A172 (cell line): ENCODE results near the gene OTOF. TPM values are rescaled to one million over a fixed set of nuclear protein-coding genes. Genes with fewer than 3 reads are reported as not detected.
A peak's percentile ranks its signal among the peaks of the same experiment; 100 is the strongest.

Experiments
- DNase-seq: peaks from one replicate; pipeline ENCODE4 v3.0.0-alpha.2; 2015; ENCODE audit warnings: low spot score
- total RNA-seq: library from RNA; depleted of rRNA; stranded (reverse); fragments of >200 nt; shearing (Covaris generic); gene quantifications from 2 replicates; pipeline ENCODE4 v1.2.3, GENCODE V29; 2014; rRNA removed

The OTOF gene
- total RNA-seq = 2.1 TPM in 1 of 2 replicates, not detected in the other

- DNase-seq = peak; percentile 57
These were observed at the start of gene OTOF for GRCh38 chr2:26477911-26478253. OTOF (minus strand) TSS chr2:26478124.

GRCh38 chr2:26526589-26526988, 48.7 kb upstream of the OTOF start:
- peak; percentile 41 for DNase-seq

DNA sequence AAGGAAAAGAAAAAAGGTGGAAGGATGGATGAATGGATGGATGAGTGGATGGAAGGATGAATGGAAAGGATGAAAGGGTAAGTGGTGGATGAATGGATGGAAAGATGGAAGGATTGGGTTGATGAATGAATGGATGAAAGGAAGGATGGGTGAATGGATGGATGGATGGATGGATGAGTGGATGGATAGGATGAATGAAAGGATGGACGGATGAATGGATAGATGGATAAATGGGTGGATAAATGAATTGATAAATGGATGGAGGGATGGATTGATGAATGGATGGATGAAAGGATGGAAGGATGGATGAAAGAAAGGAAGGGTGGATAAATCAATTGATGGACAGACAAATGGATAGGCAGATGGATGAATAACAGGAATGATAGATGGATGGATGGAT, 48.2 kb upstream of the OTOF start:
- no peak for DNase-seq

DNA sequence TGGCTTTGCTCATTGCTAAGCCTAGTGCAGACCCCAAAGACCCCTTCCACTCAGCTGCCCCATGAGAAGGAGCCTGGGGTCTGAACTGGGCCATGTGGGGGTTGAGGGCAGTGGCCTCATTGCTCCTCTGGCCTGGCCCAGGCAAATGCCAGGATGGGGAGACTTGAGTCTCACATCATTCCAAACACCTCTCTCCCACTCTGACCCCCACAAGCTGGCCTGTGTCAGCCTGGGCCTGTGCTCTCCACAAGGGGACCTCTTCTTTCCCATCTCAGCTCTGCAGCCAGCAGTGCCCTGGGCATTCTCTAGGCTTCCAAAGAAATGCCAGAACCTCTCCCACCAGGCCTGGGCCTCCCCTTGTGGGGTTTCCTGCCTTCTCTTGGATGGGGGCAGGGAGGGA, 45.8 kb upstream of the OTOF start:
- no peak for DNase-seq

DNA sequence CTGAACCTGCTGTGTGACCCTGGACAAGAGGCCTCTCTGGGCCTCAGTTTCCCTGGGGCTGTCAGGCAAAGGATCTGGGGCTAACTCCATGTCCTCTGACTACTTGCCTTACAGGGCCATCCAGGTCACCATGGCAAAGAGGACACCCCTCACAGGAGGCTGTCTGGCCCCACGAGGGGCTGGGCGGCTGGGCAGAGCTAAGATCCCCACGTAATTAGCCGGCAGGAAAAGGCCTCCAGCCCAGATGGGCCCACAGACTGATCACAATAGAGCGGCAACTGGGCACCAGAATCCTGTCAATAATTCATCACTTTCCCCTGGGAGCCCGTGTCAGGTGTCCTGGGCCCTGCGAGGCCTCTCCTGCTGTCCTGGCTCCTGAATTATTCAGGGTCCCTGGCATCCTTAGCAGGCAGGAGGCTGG, 44.8 kb upstream of the OTOF start:
- no peak for DNase-seq

GRCh38 chr2:26522325-26522724, 44.4 kb upstream of the OTOF start:
- DNase-seq = no peak

DNA sequence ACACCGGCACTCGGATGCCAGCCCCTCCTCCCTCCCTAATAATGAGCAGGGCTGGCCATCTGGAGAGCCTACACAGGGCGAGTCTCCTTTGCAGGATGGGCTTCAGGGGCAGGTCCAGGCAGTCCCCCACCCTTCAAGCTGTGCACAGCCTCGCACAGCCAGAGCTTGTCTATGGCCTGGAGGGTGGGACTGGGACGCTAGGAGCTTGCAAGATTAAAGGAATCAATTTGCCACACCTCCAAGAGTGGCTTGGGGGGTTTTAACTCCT, 43.9 kb upstream of the OTOF start:
- DNase-seq = no peak

DNA sequence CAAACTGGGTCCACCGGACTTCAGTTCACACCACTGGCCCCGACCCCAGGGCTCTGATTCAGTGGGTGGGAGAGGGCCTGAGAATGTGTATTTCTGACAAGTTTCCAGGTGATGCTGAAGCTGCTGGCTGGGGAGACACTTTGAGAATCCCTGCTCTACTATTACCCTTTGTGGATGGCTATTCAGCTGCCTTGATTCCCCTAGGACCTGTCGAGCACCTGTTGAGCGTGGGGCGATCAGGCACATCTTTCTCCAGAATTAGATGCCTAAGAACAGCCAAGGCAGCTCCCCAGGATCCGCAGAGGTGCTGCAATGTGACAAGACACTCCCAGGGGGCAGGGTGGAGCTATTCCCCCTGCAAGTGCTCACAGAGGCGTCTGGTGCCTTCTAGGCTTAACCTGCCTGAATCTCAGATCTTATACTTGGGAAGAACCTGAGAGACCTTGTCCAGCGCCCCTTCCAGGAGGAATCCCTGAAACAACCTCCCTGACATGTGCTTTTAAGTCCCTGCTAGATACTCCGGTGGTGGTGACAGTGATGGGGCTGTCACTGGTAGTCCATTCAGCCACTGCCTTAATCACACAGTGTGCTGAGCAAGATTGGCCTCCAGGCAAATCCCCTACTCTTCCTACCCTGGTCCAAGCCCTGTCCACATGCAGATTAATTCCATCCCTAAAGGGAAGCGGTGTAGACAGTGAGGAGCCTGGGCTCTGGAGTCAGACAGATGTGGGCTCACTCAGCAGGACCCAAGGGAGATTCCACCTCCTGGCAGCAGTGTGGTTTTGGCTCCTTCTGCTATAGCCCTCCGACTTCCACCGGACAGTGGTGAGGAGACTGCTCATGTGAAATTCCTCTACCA, 43.4 kb upstream of the OTOF start:
- DNase-seq = peak; percentile 42

GRCh38 chr2:26520148-26520449, 42.2 kb upstream of the OTOF start:
- DNase-seq = no peak

DNA sequence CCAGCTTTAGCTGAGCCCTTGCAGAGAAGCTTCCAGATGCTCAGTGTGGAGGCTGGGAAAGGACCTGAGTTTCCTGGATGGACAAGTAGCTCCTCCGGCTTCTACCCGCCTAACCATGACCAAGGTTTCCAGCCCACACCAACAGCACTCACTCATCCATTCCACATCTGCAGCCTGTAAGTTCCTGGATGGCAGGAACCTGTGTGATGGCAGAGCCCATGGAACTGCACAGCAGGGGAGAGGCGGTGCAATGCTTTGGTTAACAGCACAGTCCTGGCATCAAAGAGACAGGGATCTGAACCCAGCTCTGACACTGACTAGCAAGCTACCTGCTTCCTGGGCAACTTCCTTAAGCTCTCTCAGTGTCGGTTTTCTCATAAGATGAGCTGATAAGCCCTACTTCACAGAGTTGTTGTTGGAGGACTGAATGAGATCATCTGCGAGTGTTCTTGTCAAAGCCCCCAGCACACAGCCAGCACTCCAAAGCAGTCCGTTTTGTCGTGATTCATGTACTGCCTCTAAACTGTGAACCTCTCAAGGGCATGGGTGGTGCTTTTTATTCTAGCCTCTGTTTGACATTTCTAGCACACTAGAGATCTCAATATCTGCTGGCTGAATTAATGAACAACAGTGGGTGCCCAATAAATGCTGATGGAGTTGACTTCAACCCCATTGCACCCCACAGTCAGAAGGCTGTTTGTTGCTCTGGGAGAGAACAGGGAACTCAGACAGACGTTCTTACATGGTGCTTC, 41.6 kb upstream of the OTOF start:
- no peak for DNase-seq

DNA sequence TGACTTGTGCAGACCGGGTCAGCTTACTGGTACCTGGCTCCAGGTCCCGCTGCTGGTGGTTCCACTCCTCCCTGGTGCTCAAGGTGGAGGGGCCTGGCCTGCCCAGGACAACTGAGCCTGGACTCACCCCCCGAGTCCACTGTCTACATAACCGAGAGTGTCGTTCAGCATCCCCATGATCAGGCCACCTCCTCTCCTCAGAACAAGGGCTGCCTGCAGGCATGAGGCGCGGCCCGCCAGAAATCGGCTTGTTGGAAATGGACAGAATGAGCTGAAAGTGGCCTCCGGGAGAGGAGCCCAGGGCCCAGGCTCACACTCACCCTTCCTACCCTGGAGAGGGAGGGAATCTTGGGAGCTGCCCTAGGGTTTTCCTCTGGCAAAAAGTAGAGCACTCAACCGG, 38.9 kb upstream of the OTOF start:
- DNase-seq = no peak

DNA sequence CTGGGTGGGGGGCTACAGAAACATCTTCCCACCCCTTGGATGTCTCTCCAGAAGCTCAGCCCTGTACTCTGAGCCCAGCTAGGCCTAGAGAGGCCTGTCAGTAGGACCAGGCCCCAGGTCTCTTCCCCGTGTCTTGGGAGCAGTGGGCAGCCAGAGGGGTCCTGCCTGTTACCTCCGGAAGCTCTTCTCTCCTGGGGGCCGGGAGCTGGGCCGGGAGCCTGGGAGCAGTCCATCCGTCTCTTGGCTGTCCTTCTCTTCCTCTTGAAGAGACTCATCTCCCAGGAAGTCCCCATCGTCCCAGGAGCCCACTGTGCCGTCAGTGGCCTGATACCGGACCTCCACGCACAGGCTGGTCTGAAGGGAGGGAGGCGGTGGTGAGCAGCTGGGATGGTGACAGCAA, 38.3 kb upstream of the OTOF start:
- DNase-seq = no peak

DNA sequence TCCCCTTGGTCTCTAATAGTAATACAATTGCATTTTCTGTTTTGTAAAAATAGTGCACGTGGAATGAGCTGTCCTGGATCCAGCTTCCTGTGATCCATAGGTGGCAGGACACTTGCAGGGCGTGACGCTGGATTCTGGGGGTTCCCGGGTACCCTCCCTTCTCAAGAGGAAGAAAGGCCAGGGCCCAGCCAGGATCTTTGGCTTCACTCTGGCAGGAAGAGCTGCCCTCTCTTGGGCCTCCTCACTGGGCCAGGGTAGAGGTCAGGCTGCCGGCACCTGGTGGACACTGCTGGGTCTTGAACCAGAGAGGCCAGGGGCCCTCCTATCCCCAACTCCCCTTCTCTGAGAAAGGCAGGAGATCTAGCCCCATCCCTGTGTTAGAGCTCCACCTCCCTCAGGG, 37.8 kb upstream of the OTOF start:
- no peak for DNase-seq

GRCh38 chr2:26514045-26514444, 36.1 kb upstream of the OTOF start:
- no peak for DNase-seq

- no peak for DNase-seq
These were observed 35.3 kb upstream of the OTOF start for GRCh38 chr2:26513261-26513660.

GRCh38 chr2:26511466-26511865, 33.5 kb upstream of the OTOF start:
- no peak for DNase-seq

- DNase-seq = no peak
These were observed 32.5 kb upstream of the OTOF start for GRCh38 chr2:26510344-26510973.

- DNase-seq = no peak
These were observed 31.2 kb upstream of the OTOF start for GRCh38 chr2:26509141-26509540.

DNA sequence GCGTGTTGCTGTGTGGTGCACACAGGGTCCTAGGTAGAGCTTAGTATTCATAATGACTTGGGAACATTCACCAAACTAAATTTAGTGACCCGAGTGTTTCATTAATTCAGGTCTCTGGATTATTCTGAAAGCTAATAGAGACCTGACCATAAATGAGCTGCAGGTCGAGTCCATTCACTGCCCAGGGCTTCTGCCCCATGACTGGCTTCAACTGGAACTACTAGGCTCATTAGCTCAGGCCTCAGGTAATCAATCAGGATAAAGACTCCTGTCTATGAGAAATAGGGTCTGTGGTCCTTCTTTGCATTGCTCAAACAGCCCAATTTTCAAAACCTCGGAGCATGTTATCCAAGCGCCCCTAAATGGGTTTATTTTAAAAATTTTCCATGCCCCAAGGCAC, 30.0 kb upstream of the OTOF start:
- no peak for DNase-seq

DNA sequence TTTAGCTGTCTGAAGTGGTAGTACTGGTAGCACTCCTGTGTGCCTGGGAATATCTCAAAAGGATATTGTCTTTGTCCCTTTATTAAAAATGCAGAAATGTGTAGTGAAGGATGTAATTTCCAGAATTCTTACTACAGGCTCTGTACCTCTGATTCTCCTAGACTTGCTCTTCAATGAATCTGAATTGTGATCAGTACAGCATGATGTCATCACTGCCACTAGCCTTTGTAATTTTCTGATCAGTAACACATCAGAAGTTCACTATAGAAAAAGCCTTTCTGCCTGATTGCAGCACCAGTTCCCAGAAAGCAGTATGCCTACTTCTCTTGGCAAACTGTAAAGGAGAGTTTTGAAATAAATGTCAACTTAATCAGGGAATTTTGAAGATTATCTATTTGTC, 29.2 kb upstream of the OTOF start:
- no peak for DNase-seq

GRCh38 chr2:26506279-26506678, 28.4 kb upstream of the OTOF start:
- DNase-seq = no peak

DNA sequence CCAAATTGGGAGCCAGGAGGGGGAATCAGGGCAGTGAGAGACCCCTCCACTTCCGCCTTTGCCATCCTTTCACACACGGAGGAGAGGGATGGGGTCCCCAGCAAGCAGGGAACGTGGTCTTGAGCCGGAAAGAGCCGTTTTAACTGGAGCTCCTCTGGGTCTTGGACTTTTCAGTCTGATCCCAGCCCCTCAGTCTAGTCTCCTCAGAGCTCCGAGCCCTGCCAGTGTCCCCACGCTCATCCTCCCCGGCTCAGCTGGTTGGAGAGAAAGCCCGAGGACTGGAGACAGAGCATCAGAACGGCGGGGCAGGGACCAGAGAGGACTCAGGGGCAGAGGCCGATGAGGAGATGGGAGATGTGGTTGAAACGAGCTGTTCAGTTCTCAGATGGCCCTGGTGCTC, 26.1 kb upstream of the OTOF start:
- DNase-seq = no peak

DNA sequence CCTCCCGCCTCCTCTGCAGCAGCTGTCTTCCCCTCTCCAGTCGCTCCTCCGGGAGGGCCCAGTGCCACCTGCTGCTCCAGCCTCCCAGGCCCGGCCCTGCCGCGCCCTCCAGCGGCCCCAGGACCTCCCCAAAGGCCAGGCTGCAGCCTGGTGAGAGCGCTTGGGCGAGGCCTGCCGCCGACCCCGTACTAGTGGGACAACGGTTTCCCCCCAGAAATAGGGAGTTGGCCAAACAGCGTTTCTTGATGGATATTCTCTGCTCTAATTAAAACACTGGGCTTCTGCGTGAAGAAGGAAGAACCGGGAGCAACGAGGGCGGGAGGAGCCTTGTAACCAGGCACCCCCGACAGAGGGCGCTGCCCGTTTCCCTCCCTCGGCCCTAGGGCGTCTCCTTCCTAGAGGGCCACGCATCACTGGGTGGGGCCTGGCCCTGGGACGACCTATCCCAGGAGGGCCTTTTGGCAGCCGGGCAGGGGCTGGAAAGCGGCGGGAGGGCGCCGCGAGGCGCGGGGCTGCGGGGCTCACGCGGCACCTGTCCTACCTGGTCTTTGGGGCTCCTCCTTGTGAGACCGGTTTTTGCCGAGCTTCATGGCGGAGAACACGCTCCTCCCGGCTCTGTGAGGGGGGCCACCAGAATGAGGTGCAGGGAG, 25.4 kb upstream of the OTOF start:
- DNase-seq = peak; percentile 37
